ENCODE measurements around the gene WDR59.

- TF ChIP-seq CTCF (IDR thresholded peaks at IDR 0.05 in 2 of 3, conservative IDR thresholded peaks at IDR 0.05 in 1 of 3; ENCODE audit: insufficient read depth in 2 of 3, low read depth in 1 of 3, low read length in 3 of 3), result no peak
- no peak for TF ChIP-seq PURB (CRISPR knock-in tag; IDR thresholded peaks at IDR 0.05; ENCODE audit: low read depth)
- no peak for TF ChIP-seq SAFB2 (IDR thresholded peaks at IDR 0.05; ENCODE audit: borderline replicate concordance, low read depth, low read length, severe bottlenecking)
- TF ChIP-seq IRF2 (CRISPR knock-in tag; IDR thresholded peaks at IDR 0.05), result no peak
- no peak for TF ChIP-seq BHLHE40 (IDR thresholded peaks at IDR 0.05; ENCODE audit: low read length)
- no peak for TF ChIP-seq ZFP91 (CRISPR knock-in tag; IDR thresholded peaks at IDR 0.05)
- no peak for TF ChIP-seq CHD4 (IDR thresholded peaks at IDR 0.05; ENCODE audit: insufficient read depth, insufficient replicate concordance, low read depth, low read length, poor library complexity, severe bottlenecking)
Observed at GRCh38 chr16:74902161-74902560, 82.8 kb downstream of the WDR59 start.
